GM04503 (cell line): ENCODE data around the gene NCAPG2.
"Not testable (repeated sequence)": the region's sequence is repeated elsewhere in the genome, so short reads cannot be mapped to it uniquely, and the experiment has no call there.

ENCODE experiments used
- DNase-seq: peaks from one replicate; pipeline ENCODE4 v3.0.0-alpha.2; 2012; ENCODE audit warnings: low read depth

NCAPG2 gene

GRCh38 chr7:158666966-158667678 lies 37.5 kb downstream of the NCAPG2 start:
- not testable (repeated sequence) for DNase-seq

DNA sequence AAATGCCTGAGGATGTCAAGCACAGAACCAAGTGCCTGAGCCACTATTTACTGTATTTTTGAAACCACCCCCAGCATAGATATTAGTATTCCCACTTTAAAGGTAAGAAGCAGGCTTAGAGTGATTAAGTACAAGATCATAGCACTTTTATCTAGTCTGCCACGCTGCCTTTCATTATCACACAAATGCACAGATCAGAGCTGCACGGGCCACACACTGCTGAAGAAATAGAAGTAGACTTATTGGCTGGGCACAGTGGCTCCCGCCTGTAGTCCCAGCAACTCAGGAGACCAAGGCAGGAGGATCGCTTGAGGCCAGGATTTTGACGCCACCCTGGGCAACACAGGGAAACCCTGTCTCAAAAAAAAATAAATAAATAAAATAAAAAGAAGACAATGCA lies 38.2 kb downstream of the NCAPG2 start:
- DNase-seq: no peak

GRCh38 chr7:158664406-158664805 lies 40.2 kb downstream of the NCAPG2 start:
- no peak for DNase-seq

DNA sequence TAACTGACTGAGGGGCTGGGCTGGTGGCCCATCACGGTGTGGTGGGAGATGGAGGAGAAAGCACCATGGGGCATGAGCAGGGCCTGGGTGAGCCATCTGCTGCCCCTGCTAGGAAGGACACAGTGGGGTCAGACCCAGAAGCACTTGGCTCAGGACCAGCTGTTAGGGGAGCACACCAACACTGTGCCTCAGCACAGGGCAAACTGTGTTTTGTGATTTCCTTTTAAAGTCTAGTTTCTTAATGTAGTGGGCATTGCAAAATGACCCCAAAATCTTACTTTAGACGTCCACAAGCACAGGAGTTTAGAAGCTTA lies 41.2 kb downstream of the NCAPG2 start:
- DNase-seq: no peak

DNA sequence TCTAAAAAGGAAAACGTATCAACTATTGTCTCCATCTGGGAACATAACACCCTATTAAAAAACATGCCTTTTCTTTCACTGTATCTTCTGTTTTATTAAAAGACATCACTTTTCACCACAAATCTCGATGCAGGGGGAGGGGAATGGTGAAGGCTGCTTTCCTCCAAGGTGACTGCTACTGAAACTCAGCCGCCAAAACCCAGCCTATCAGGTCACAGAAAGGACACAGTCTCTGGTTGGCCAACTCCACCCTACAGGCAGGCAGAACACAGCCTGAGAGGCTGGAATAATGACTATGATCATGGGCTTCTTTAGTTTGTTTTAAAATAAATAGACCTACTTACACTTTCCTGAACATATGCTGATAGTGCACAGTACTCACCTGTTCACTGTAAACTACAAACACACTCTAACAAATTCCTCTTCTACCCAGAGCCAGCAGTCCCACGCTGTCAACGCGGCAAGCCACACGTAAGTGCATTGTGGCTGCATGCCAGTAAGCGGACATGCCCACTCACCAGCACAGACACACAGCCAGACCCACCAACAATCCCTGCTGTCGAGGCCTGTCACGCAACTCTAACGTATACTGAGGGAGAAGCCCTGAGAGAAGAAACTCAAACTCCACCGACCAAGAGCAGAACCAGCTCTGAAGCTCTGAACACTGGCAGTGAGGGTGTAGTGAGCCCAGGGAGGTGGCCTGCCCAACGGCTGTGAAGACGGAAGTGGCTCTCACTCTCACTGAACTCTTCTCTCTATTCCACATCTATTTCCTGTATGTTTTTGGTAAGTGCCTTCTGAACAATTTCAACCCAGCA lies 41.8 kb downstream of the NCAPG2 start:
- DNase-seq: no peak

DNA sequence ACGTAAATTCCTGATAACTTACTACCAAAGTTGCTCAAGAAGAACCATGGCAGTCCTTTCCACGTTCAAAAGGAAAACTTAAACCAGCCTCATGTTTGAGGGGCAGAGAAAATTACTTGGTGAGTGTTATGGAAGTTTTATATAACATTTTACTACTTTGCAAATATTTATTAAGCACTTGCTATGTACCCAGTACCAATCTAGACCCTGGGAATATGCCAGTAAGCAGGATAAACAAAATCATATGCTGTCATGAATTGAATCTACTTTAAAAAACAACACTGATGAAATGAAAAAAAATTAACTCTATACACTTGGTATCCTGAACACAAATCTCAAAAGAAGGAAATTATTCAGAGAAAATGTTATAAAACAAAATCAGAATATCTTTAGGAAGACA lies 46.1 kb downstream of the NCAPG2 start:
- DNase-seq: no peak

- DNase-seq: no peak
Observed at GRCh38 chr7:158657189-158657746, 47.3 kb downstream of the NCAPG2 start.

- no peak for DNase-seq
Observed at GRCh38 chr7:158655931-158656441, 48.6 kb downstream of the NCAPG2 start.

GRCh38 chr7:158655507-158655906 lies 49.1 kb downstream of the NCAPG2 start:
- no peak for DNase-seq

- DNase-seq: no peak
Observed at GRCh38 chr7:158651968-158652565, 52.5 kb downstream of the NCAPG2 start.

DNA sequence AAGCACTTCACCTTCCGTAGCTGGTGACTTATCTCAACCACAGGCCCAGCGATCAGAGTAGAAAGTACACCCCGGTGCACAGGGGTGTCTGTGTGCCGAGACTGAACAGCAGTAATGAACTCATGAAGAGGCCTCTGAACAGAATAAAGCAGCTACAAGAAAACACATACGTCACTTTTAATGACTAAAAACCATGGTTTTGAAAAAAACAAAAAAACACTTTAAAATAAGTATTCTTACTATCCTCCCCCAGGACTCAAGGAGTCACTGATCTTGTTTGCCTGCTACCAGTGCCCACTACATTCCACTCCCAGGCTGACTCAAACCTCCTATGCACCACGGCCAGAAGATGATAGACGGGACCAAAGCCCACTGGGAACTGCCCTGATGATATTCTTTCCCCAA lies 53.8 kb downstream of the NCAPG2 start:
- DNase-seq: peak; percentile 50

GRCh38 chr7:158649279-158649678 lies 55.3 kb downstream of the NCAPG2 start:
- peak; percentile 87 for DNase-seq

DNA sequence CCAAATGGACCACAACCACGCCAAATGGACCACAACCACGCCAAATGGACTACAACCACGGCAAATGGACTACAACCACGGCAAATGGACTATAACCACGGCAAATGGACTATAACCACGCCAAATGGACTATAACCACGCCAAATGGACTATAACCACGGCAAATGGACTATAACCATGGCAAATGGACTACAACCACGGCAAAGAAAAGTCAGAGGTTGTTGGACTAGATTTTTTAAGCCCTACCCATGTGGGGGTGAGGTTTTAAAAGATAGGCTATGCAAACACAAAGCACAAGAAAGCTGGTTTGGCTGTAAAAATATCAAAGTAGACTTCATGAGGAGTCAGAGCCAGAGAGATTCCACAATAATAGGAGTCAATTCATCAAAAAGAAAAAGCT lies 55.8 kb downstream of the NCAPG2 start:
- no peak for DNase-seq

DNA sequence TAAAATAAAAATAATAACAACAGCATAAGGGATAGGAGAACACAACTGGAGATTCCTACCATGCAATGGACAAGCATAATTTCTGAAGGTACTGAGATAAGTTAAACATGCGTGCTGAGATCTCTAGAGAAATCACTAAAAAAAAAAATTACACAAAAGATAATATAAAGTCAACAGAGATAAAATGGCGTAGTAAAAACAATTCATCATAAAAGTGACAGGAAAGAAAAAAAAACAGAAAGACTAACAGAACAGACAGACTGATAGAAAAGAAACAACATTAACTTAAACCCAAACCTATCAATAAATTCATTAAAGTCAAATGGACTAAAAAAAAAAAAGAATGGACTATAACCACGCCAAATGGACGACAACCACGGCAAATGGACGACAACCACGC lies 56.4 kb downstream of the NCAPG2 start:
- no peak for DNase-seq

- no peak for DNase-seq
Observed at GRCh38 chr7:158647475-158647792, 57.2 kb downstream of the NCAPG2 start.

DNA sequence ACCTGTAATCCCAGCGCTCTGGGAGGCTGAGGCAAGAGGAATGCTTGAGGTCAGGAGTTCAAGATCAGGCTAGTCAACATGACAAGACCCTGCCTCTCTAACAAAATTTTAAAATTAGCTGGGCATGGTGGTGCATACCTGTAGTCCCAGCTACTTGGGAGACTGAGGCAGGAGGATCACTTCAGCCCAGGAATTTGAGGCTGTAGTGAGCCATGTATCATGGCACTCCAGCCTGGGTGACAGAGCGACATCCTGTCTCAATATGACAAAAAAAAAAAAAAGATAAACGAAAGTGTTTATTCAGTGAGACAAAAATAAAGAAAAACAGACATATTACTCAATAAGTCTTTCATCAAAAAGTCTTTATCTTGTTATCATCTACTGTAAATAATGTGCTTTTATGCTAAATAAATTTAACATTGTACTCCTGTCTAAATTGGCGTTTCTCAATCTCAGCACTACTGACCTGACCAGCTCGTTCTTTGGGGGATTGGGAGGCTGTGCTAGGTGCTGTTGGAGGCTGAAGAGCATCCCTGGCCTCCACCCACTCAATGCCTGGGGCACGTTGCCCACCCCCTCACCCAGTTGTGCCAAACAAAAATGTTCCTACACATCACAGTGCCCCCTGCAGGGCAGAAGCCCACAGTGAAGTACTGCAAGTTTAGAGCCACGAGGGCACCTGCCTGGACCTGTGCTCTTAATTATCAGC lies 57.7 kb downstream of the NCAPG2 start:
- DNase-seq: no peak

GRCh38 chr7:158645842-158646241 lies 58.8 kb downstream of the NCAPG2 start:
- no peak for DNase-seq

- no peak for DNase-seq
Observed at GRCh38 chr7:158642149-158642548, 62.5 kb downstream of the NCAPG2 start.

GRCh38 chr7:158638001-158638400 lies 66.6 kb downstream of the NCAPG2 start:
- DNase-seq: no peak

GRCh38 chr7:158633055-158633956 lies 71.3 kb downstream of the NCAPG2 start:
- no peak for DNase-seq

GRCh38 chr7:158631574-158632195 lies 72.9 kb downstream of the NCAPG2 start:
- DNase-seq: no peak
